Muscle layer of duodenum (tissue), 2 donors: ENCODE results near the gene MRPL37.
A peak's percentile ranks its signal among the peaks of the same experiment; 100 is the strongest.

ENCODE experiments used
- H3K27ac ChIP-seq: one replicate; pipeline ENCODE4 v1.7.0; 2013; ENCODE audit warnings: mild to moderate bottlenecking, low read length
- H3K27me3 ChIP-seq: one replicate; pipeline ENCODE4 v1.7.0; 2013; ENCODE audit warnings: low read depth, mild to moderate bottlenecking, control low read depth, low read length
- H3K36me3 ChIP-seq, 2 donors: one replicate each; pipeline ENCODE4 v1.7.0; 2013; ENCODE audit warnings: low read length in 2 of 2, control low read depth in 1 of 2, mild to moderate bottlenecking in 1 of 2; ENCODE audit not compliant: insufficient read depth in 2 of 2, control insufficient read depth in 1 of 2
- H3K4me1 ChIP-seq, 2 donors: one replicate each; pipeline ENCODE4 v1.7.0; 2013; ENCODE audit warnings: low read length in 2 of 2, mild to moderate bottlenecking in 2 of 2, control low read depth in 1 of 2, moderate library complexity in 1 of 2; ENCODE audit not compliant: insufficient read depth in 2 of 2, control insufficient read depth in 1 of 2
- H3K4me3 ChIP-seq, 2 donors: one replicate each; pipeline ENCODE4 v1.7.0; 2013; ENCODE audit warnings: low read length in 2 of 2, low read depth in 1 of 2, mild to moderate bottlenecking in 1 of 2
- H3K9me3 ChIP-seq, 2 donors: one replicate each; pipeline ENCODE4 v1.7.0; 2013; ENCODE audit warnings: low read length in 2 of 2, control low read depth in 1 of 2, mild to moderate bottlenecking in 1 of 2; ENCODE audit not compliant: control insufficient read depth in 1 of 2
- donor health status: healthy.

MRPL37 gene

GRCh38 chr1:54220004-54220811 is 20.2 kb downstream of the MRPL37 start:
- Histone ChIP-seq H3K36me3 (peaks cover 27 to 34% of the 10 kb centered on the region in 2 donors), H3K27ac (peak overlapping the region; percentile 18), H3K9me3 (no peaks in the 10 kb centered on the region), H3K4me3 (no peak overlapping the region), H3K27me3 (no peaks in the 10 kb centered on the region), H3K4me1 (peaks cover 0 to 22% of the 10 kb centered on the region in 2 donors)

GRCh38 chr1:54221113-54221834 is 21.3 kb downstream of the MRPL37 start:
- H3K4me3 ChIP-seq = no peak overlapping the region
- H3K9me3 ChIP-seq = no peaks in the 10 kb centered on the region
- H3K4me1 ChIP-seq = peaks cover 0 to 22% of the 10 kb centered on the region in 2 donors
- H3K27ac ChIP-seq = peak overlapping the region; percentile 54
- H3K36me3 ChIP-seq = peaks cover 16 to 24% of the 10 kb centered on the region in 2 donors
- H3K27me3 ChIP-seq = no peaks in the 10 kb centered on the region

GRCh38 chr1:54221867-54222484 is 22.0 kb downstream of the MRPL37 start:
- H3K9me3 ChIP-seq = no peaks in the 10 kb centered on the region
- H3K27ac ChIP-seq = no peak overlapping the region
- no peaks in the 10 kb centered on the region for H3K27me3 ChIP-seq
- H3K36me3 ChIP-seq = peaks cover 10 to 17% of the 10 kb centered on the region in 2 donors
- H3K4me1 ChIP-seq = peaks cover 0 to 22% of the 10 kb centered on the region in 2 donors
- H3K4me3 ChIP-seq = no peak overlapping the region

- Histone ChIP-seq H3K36me3 (peaks cover 4 to 10% of the 10 kb centered on the region in 2 donors), H3K9me3 (no peaks in the 10 kb centered on the region), H3K27ac (no peak overlapping the region), H3K4me1 (peaks cover 0 to 22% of the 10 kb centered on the region in 2 donors), H3K27me3 (no peaks in the 10 kb centered on the region), H3K4me3 (no peak overlapping the region)
Measured at GRCh38 chr1:54222711-54223110, 22.7 kb downstream of the MRPL37 start.

- Histone ChIP-seq H3K4me3 (no peak overlapping the region), H3K9me3 (no peaks in the 10 kb centered on the region), H3K4me1 (peaks cover 0 to 20% of the 10 kb centered on the region in 2 donors), H3K27ac (no peak overlapping the region), H3K27me3 (no peaks in the 10 kb centered on the region), H3K36me3 (peaks cover under 1 to 3% of the 10 kb centered on the region in 2 donors)
Measured at GRCh38 chr1:54223441-54224202, 23.7 kb downstream of the MRPL37 start.

- no peaks in the 10 kb centered on the region for H3K9me3 ChIP-seq
- peaks cover 0 to 3% of the 10 kb centered on the region in 2 donors for H3K36me3 ChIP-seq
- H3K4me1 ChIP-seq = peaks cover 0 to 20% of the 10 kb centered on the region in 2 donors
- no peaks in the 10 kb centered on the region for H3K27me3 ChIP-seq
- no peak overlapping the region for H3K4me3 ChIP-seq
- no peak overlapping the region for H3K27ac ChIP-seq
Measured at GRCh38 chr1:54224233-54224632, 24.3 kb downstream of the MRPL37 start.

GRCh38 chr1:54225378-54225777 is 25.4 kb downstream of the MRPL37 start:
- H3K36me3 ChIP-seq = peaks cover 0 to 3% of the 10 kb centered on the region in 2 donors
- no peaks in the 10 kb centered on the region for H3K27me3 ChIP-seq
- no peak overlapping the region for H3K27ac ChIP-seq
- H3K4me1 ChIP-seq = peaks cover 0 to 13% of the 10 kb centered on the region in 2 donors
- no peak overlapping the region for H3K4me3 ChIP-seq
- no peaks in the 10 kb centered on the region for H3K9me3 ChIP-seq

- H3K27me3 ChIP-seq = no peaks in the 10 kb centered on the region
- H3K9me3 ChIP-seq = no peaks in the 10 kb centered on the region
- no peak overlapping the region for H3K4me3 ChIP-seq
- no peak overlapping the region for H3K27ac ChIP-seq
- peaks cover 0 to 3% of the 10 kb centered on the region in 2 donors for H3K36me3 ChIP-seq
- H3K4me1 ChIP-seq = peaks cover 0 to 13% of the 10 kb centered on the region in 2 donors
Measured at GRCh38 chr1:54225986-54226559, 26.1 kb downstream of the MRPL37 start.

- H3K36me3 ChIP-seq = peaks cover 0 to 3% of the 10 kb centered on the region in 2 donors
- H3K27ac ChIP-seq = no peak overlapping the region
- peaks cover 0 to 13% of the 10 kb centered on the region in 2 donors for H3K4me1 ChIP-seq
- no peaks in the 10 kb centered on the region for H3K9me3 ChIP-seq
- no peaks in the 10 kb centered on the region for H3K27me3 ChIP-seq
- no peak overlapping the region for H3K4me3 ChIP-seq
Measured at GRCh38 chr1:54227091-54227602, 27.2 kb downstream of the MRPL37 start.

GRCh38 chr1:54227891-54228310 is 27.9 kb downstream of the MRPL37 start:
- Histone ChIP-seq H3K9me3 (no peaks in the 10 kb centered on the region), H3K36me3 (peaks cover 0 to 3% of the 10 kb centered on the region in 2 donors), H3K4me1 (peaks cover 0 to 13% of the 10 kb centered on the region in 2 donors), H3K4me3 (no peak overlapping the region), H3K27ac (no peak overlapping the region), H3K27me3 (no peaks in the 10 kb centered on the region)
